ENCODE measurements around the gene TAS1R1.

Gene TAS1R1

DNA sequence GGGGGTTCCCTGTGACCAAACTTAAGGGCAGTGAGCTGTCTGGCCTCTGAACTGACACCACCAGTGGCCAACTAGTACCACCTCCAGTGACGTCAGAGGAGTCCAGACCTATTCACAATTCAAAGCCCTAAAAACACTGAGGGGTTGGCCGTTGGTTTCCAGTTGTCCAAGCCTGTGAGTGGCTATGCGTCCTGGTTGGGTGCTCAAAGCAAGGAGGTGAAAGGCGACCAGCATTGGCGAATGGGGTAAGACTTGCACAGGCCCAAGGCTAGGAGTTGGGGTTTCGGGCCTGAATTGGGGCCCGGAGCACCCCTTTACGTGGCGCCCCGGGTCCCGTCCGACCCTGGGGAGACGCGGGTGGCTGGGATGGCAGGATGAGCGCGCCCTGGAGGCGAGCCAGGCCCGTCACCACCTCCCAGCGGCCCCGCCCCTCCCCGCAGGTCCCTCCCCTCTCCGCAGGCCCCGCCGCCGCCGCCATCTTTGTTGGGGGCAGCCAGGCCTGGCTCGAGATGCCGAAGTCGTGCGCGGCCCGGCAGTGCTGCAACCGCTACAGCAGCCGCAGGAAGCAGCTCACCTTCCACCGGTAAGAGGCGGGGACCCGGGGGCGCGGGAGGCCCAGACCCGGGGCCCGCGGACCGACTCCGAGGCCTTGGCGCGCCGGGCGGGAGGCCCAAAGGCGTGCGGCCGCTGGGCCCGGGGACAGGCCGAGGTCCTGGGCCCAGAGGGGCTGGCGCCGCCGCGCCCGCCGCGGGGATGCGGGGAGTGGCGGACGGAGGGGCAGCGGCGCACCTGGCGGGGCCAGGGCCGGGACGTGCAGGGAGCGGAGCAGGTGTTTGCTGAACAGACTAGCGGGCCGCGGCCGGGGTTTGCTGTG, 69.8 kb downstream of the TAS1R1 start, which contains the start of gene THAP3:
Gene THAP3, plus strand, starts transcription at position 159 of the 874 bp plus-strand sequence. Its CDS starts 351 bp downstream, at position 510.
- Histone ChIP-seq H3K4me3 (ENCODE audit: low read depth, low read length) (peak within 1 kb of the TSS; percentile 77), H3K9ac (ENCODE audit: low read depth, low read length) (peak within 1 kb of the TSS; percentile 60), H3K27me3 (ENCODE audit: control insufficient read depth, insufficient read depth, low read length) (no peaks in the 10 kb centered on the region), H3K36me3 (ENCODE audit: control insufficient read depth, insufficient read depth, low read length) (peaks cover 50% of the 10 kb centered on the region), H3K4me1 (ENCODE audit: control insufficient read depth, insufficient read depth, low read length) (no peaks in the 10 kb centered on the region), H3K9me3 (ENCODE audit: control insufficient read depth, insufficient read depth, low read length) (no peaks in the 10 kb centered on the region)

GRCh38 chr1:6625584-6626149, 70.6 kb downstream of the TAS1R1 start:
- H3K36me3 ChIP-seq (ENCODE audit: control insufficient read depth, insufficient read depth, low read length) = peaks cover 44% of the 10 kb centered on the region
- peak overlapping the region; percentile 8 for H3K9ac ChIP-seq (ENCODE audit: low read depth, low read length)
- H3K27me3 ChIP-seq (ENCODE audit: control insufficient read depth, insufficient read depth, low read length) = no peaks in the 10 kb centered on the region
- H3K9me3 ChIP-seq (ENCODE audit: control insufficient read depth, insufficient read depth, low read length) = no peaks in the 10 kb centered on the region
- H3K4me3 ChIP-seq (ENCODE audit: low read depth, low read length) = peak overlapping the region; percentile 75
- H3K4me1 ChIP-seq (ENCODE audit: control insufficient read depth, insufficient read depth, low read length) = no peaks in the 10 kb centered on the region

DNA sequence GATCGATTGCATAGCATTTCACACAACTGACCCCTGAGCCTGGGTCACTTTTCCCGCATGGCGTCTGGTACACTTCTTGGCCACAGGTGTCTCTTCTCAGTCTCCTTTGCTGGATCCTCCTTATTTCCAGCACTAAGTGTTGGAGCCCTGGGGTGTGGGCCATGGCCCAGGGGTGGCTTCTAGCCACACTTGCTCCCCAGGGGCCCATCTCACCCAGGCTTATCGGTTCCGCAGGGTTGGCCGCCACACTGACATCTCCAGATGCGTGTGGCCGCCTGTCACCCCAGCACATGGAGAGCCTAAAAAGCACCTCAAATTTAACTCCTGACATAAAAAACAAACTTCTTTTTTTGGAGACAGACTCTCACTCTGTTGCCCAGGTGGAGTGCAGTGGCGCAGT, 71.9 kb downstream of the TAS1R1 start:
- H3K27me3 ChIP-seq (ENCODE audit: control insufficient read depth, insufficient read depth, low read length) = no peaks in the 10 kb centered on the region
- H3K36me3 ChIP-seq (ENCODE audit: control insufficient read depth, insufficient read depth, low read length) = peaks cover 33% of the 10 kb centered on the region
- H3K4me1 ChIP-seq (ENCODE audit: control insufficient read depth, insufficient read depth, low read length) = no peaks in the 10 kb centered on the region
- H3K4me3 ChIP-seq (ENCODE audit: low read depth, low read length) = no peak overlapping the region
- H3K9ac ChIP-seq (ENCODE audit: low read depth, low read length) = no peak overlapping the region
- no peaks in the 10 kb centered on the region for H3K9me3 ChIP-seq (ENCODE audit: control insufficient read depth, insufficient read depth, low read length)

DNA sequence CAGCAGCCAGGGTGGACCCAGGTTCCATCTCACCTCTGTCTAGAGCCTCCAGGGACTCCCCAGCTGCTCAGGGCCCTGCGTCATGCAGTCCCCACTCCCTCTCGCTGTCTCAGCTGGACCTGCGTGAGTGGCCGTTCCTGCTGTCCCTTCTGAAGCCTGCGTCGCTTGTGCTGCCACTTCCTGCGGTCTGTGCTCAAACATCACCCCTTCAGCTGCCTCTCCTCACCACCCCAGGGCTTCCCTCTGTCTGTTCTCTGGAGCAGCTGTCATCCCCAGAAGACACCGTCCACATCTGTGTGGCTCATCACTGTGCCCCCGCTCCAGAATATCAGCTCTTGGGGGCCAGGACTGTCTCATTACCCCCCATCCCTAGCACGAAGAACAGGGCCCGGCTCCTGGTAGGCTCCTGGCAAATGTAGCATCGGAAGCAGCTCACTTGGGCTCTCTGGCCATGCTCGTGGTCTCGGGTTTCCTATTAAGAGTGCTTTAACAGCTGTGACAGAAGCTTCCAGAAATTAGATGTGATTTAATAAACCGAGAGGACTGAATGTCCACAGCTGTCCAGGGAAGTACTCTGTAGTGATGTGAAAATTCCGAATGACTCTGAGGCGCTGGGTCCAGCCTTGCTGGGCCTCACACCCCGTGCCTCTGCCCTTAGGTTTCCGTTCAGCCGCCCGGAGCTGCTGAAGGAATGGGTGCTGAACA, 72.9 kb downstream of the TAS1R1 start:
- Histone ChIP-seq H3K4me1 (ENCODE audit: control insufficient read depth, insufficient read depth, low read length) (no peaks in the 10 kb centered on the region), H3K4me3 (ENCODE audit: low read depth, low read length) (no peak overlapping the region), H3K9me3 (ENCODE audit: control insufficient read depth, insufficient read depth, low read length) (no peaks in the 10 kb centered on the region), H3K27me3 (ENCODE audit: control insufficient read depth, insufficient read depth, low read length) (no peaks in the 10 kb centered on the region), H3K36me3 (ENCODE audit: control insufficient read depth, insufficient read depth, low read length) (peaks cover 31% of the 10 kb centered on the region), H3K9ac (ENCODE audit: low read depth, low read length) (no peak overlapping the region)

DNA sequence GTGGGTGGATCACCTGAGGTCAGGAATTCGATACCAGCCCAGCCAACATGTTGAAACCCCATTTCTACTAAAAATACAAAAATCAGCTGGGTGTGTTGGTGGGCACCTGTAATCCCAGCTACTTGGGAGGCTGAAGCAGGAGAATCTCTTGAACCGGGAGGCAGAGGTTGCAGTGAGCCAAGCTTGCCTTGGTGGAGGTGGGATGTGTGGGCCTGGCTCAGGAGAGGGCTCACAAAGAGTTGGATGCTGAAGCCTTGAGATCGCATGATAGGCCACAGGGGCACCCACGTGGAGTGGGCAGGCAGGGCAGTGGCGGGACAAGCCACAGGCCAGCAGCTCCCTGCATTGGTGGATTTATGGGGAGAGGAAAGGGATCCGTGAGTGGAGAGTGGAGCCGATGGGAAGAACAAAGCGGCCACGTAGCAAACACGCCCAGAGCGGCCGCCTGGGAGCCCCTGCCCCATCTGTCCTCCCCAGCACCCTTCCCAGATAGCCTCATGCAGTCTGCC, 73.9 kb downstream of the TAS1R1 start:
- Histone ChIP-seq H3K36me3 (ENCODE audit: control insufficient read depth, insufficient read depth, low read length) (peaks cover 32% of the 10 kb centered on the region), H3K4me1 (ENCODE audit: control insufficient read depth, insufficient read depth, low read length) (no peaks in the 10 kb centered on the region), H3K9me3 (ENCODE audit: control insufficient read depth, insufficient read depth, low read length) (no peaks in the 10 kb centered on the region), H3K9ac (ENCODE audit: low read depth, low read length) (no peak overlapping the region), H3K4me3 (ENCODE audit: low read depth, low read length) (no peak overlapping the region), H3K27me3 (ENCODE audit: control insufficient read depth, insufficient read depth, low read length) (no peaks in the 10 kb centered on the region)
